GM19043 (cell line): ENCODE measurements around the gene ADIPOR2.
"Not testable (repeated sequence)": the region's sequence is repeated elsewhere in the genome, so short reads cannot be mapped to it uniquely, and the experiment has no call there.

Experiments
- ATAC-seq: cut with Tn5 transposase; IDR thresholded peaks from one replicate; pipeline ENCODE4 v1.9.1; 2021; ENCODE audit warnings: low read depth; ENCODE audit not compliant: unreplicated experiment

ADIPOR2 gene

GRCh38 chr12:1663440-1664132 lies 27.3 kb upstream of the ADIPOR2 start:
- no peak for ATAC-seq

DNA sequence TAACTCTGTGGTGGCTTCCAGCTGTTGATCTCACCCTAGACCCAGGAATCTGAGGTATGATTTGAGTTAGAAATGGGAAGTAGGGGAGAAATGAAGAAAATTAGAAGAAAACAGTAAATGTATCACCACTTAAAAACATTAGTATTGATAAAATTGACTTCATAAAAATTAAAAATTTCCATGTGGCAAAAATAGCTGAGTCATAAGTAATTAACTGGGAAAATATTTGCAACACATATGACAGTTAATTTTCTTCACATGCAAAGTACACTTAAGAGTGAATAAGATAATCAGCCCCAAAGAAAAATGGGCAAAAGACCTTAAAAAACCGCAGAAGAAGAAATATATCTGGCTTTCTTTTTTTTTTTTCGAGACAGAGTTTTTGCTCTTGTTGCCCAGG lies 25.5 kb upstream of the ADIPOR2 start:
- no peak for ATAC-seq

- ATAC-seq = no peak
Measured at GRCh38 chr12:1666215-1666614, 24.7 kb upstream of the ADIPOR2 start.

GRCh38 chr12:1666685-1667162 lies 24.1 kb upstream of the ADIPOR2 start:
- ATAC-seq = no peak

- ATAC-seq = no peak
Measured at GRCh38 chr12:1668833-1669543, 21.9 kb upstream of the ADIPOR2 start.

GRCh38 chr12:1670358-1671268 lies 20.3 kb upstream of the ADIPOR2 start:
- no peak for ATAC-seq

- no peak for ATAC-seq
Measured at GRCh38 chr12:1676043-1676442, 14.8 kb upstream of the ADIPOR2 start.

- no peak for ATAC-seq
Measured at GRCh38 chr12:1680804-1681492, 9.9 kb upstream of the ADIPOR2 start.

DNA sequence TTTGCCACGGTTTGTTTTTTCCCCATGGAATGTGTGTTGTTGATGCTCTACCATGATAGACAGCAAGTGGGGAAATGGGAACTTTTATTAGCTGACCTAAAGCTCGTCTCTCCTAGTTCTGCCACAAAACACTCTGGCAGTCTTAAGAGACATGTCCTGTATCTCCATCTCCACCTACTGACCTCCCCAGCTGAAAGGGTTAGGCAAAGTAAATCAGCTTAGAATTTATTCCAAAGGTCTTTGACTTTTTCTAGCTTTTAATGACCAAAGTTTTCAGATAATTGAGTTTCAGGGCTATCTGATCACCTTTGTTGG lies 9.4 kb upstream of the ADIPOR2 start:
- ATAC-seq = no peak

DNA sequence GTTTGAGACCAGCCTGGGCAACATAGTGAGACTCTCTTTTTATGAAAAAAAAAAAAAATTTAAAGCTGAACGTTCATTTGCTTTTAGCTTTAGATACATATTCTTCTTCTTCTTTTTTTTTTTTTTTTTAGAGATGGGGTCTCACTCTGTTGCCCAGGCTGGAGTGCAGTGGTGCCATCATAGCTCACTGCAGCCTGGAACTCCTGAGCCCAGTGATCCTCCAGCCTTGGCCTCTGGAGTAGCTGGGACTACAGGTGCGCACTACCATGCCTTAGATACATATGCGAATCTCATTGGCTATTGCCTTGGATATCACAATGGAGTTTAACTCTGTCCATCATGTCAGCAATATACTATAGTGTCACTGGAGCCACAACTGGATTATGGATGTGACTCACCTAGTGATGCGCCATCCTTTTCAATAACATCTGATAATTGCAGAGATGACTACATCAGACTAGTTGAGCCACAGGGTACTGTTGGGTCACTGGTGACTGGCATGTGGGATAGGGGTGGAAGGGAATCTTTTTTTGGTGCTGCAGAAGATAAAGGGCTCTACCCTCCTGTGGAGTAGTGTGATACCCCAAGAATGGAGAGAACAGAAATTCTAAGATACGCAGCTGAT lies 2.7 kb upstream of the ADIPOR2 start:
- no peak for ATAC-seq

DNA sequence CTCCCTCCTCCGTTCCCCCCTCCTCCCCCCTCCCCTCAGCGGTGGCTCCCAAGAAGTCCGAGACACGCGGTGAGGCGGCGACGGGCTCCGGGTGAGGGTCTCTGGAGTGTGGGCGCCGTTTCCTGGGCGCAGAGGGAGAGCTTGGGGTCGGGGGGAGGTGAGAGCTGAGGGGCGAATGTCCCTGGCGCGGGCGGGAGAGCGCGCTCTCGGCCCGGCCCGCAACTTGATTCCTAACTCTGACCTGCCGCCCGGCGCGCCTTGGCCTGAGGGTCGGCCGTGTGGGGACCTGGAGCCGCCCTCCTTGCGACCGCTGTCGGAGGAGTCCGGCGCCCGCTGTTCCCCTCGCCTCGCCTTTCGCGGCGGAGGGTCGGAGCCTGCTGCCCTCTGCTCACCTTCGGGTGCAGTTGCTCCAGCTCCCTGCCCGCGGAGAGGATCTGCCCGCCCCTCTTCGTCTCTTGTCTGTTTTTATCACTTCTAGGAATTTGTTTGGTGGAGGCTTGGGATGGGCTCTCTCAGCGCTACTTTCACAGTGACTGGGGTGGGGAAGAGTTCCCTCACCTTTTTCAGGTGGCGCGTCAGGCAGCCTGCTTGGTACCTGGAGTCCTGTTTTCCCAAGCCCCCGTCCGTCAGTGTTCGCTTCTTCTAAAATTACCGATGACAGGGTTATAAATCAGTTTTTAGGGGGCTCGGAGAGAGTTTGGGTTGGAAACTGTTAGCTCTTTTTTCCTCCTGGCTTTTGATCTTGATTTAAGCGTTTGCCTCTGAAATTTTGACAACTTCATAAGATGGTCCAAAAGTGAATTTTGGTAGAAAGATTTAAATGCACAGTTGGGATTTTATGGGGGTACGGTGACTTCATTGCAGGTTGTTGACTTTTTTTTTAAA lies 495 bp downstream of the ADIPOR2 start:
- ATAC-seq = peak; percentile 36

GRCh38 chr12:1692226-1692625 lies 1.4 kb downstream of the ADIPOR2 start:
- no peak for ATAC-seq

GRCh38 chr12:1692895-1693610 lies 2.2 kb downstream of the ADIPOR2 start:
- ATAC-seq = no peak

DNA sequence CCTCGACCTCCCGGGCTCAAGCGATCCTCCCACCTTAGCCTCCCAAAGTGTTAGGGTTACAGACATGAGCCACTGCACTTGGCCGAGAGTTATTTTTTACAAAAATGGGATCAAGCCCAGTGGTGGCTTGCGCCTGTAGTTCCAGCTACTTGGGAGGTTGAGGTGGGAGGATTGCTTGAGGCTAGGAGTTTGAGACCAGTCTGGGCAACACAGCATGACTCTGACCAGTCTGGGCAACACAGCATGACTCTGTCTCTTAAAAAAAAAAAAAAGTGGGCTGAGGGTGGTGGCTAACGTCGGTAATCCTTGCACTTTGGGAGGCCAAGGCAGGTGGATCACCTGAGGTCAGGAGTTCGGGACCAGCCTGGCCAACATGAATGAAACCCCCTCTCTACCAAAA lies 4.2 kb downstream of the ADIPOR2 start:
- ATAC-seq = not testable (repeated sequence)

GRCh38 chr12:1695886-1696670 lies 5.2 kb downstream of the ADIPOR2 start:
- ATAC-seq = no peak

GRCh38 chr12:1696800-1697199 lies 5.9 kb downstream of the ADIPOR2 start:
- ATAC-seq = no peak

- ATAC-seq = no peak
Measured at GRCh38 chr12:1697271-1697670, 6.4 kb downstream of the ADIPOR2 start.

GRCh38 chr12:1698720-1699119 lies 7.8 kb downstream of the ADIPOR2 start:
- ATAC-seq = no peak
